Hepatocyte (in vitro differentiated cells): ENCODE measurements around the gene GPR153. TPM values are rescaled to one million over a fixed set of nuclear protein-coding genes. Genes with fewer than 3 reads are reported as not detected.
A peak's percentile ranks its signal among the peaks of the same experiment; 100 is the strongest.

Experiments
- DNase-seq: peaks from one replicate; pipeline ENCODE4 v3.0.0-alpha.2; 2016; ENCODE audit warnings: low spot score
- H2AFZ ChIP-seq: fragments of 200-600 bp; sonication (generic); 2 replicates; pipeline ENCODE4 v1.6.0; 2016; ENCODE audit warnings: antibody characterized with exemption, mild to moderate bottlenecking
- H3K27ac ChIP-seq: fragments of 200-600 bp; sonication (generic); 2 replicates; pipeline ENCODE4 v1.5.1; 2016; ENCODE audit warnings: mild to moderate bottlenecking
- H3K27me3 ChIP-seq: fragments of 200-600 bp; sonication (generic); 2 replicates; pipeline ENCODE4 v1.6.1; 2016
- H3K36me3 ChIP-seq: fragments of 200-600 bp; sonication (generic); replicated peaks from 2 replicates; pipeline ENCODE4 v1.5.1; 2016; ENCODE audit warnings: low read depth; ENCODE audit not compliant: insufficient read depth
- H3K4me1 ChIP-seq: fragments of 200-600 bp; sonication (generic); 2 replicates; pipeline ENCODE4 v1.5.1; 2016; ENCODE audit warnings: mild to moderate bottlenecking, moderate library complexity; ENCODE audit not compliant: insufficient read depth
- H3K4me2 ChIP-seq: fragments of 200-600 bp; sonication (generic); 2 replicates; pipeline ENCODE4 v1.6.0; 2016
- H3K4me3 ChIP-seq: fragments of 200-600 bp; sonication (generic); 2 replicates; pipeline ENCODE4 v1.5.1; 2016; ENCODE audit warnings: mild to moderate bottlenecking
- H3K79me2 ChIP-seq: fragments of 200-600 bp; sonication (generic); 2 replicates; pipeline ENCODE4 v1.6.0; 2017; ENCODE audit warnings: mild to moderate bottlenecking
- H3K9me2 ChIP-seq: fragments of 200-600 bp; sonication (generic); replicated peaks from 2 replicates; pipeline ENCODE4 v1.6.0; 2017; ENCODE audit warnings: mild to moderate bottlenecking; ENCODE audit not compliant: insufficient read depth
- H3K9me3 ChIP-seq: fragments of 200-600 bp; sonication (generic); 2 replicates; pipeline ENCODE4 v1.5.1; 2016; ENCODE audit warnings: low read depth, mild to moderate bottlenecking
- H4K20me1 ChIP-seq: fragments of 200-600 bp; sonication (generic); 2 replicates; pipeline ENCODE4 v1.6.0; 2016; ENCODE audit warnings: mild to moderate bottlenecking; ENCODE audit not compliant: insufficient read depth, poor library complexity, severe bottlenecking
- EZH2 ChIP-seq: fragments of 200-600 bp; sonication (generic); IDR thresholded peaks from 2 replicates; pipeline ENCODE4 v1.6.1; 2016; ENCODE audit warnings: antibody characterized with exemption, mild to moderate bottlenecking, borderline replicate concordance
- EZH2phosphoT487 ChIP-seq: fragments of 200-600 bp; sonication (generic); IDR thresholded peaks from one replicate; pipeline ENCODE4 v1.6.1; 2018; ENCODE audit warnings: antibody characterized with exemption, mild to moderate bottlenecking, low read depth, moderate library complexity; ENCODE audit not compliant: unreplicated experiment, severe bottlenecking
- WGBS: methylation state at CpG from one replicate; pipeline ENCODE4 v1.1.6; 2016; ENCODE audit warnings: low lambda C conversion rate; ENCODE audit errors: missing lambda C conversion rate; 5-methylcytosine and 5-hydroxymethylcytosine counted together
- polyA plus RNA-seq: library from polyadenylated mRNA; unstranded; fragments of >200 nt; fragmentation: Nextera tagmentation; extraction: Ambion mirVana; gene quantifications from 2 replicates; pipeline ENCODE4 v1.2.1, GENCODE V29; 2016
- total RNA-seq: library from RNA; depleted of rRNA; stranded (reverse); fragments of >200 nt; gene quantifications from 2 replicates; pipeline ENCODE4 v1.2.3, GENCODE V29; 2014
- TF ChIP-seq, protein P1 (sequence below): fragments of 200-600 bp; sonication (generic); IDR thresholded peaks from 2 replicates; pipeline ENCODE4 v1.5.1; 2016; ENCODE audit warnings: antibody characterized with exemption, mild to moderate bottlenecking; ENCODE audit not compliant: poor library complexity

The GPR153 gene
- total and polyA plus RNA-seq, 2 experiments from 2014 or later, result 9.1 to 13.5 TPM

GRCh38 chr1:6209661-6210580, 51.0 kb downstream of the GPR153 start:
- Histone ChIP-seq H3K27me3 (no peaks in the 10 kb centered on the region), H3K9me3 (no peaks in the 10 kb centered on the region), H3K36me3 (no peaks in the 10 kb centered on the region), H3K4me1 (peaks cover 29% of the 10 kb centered on the region), H3K9me2 (no peaks in the 10 kb centered on the region), H4K20me1 (no peaks in the 10 kb centered on the region), H3K4me2 (peak overlapping the region; percentile 95), H3K4me3 (no peak overlapping the region), H2AFZ (no peak overlapping the region), H3K27ac (no peak overlapping the region), H3K79me2 (peaks cover 6% of the 10 kb centered on the region)
- DNase-seq, result no peak
- WGBS, result 89% methylated on average over 10 of the region's 17 CpGs
- no peak for TF ChIP-seq EZH2
- no peak for TF ChIP-seq EZH2phosphoT487
- TF ChIP-seq, protein P1, sequence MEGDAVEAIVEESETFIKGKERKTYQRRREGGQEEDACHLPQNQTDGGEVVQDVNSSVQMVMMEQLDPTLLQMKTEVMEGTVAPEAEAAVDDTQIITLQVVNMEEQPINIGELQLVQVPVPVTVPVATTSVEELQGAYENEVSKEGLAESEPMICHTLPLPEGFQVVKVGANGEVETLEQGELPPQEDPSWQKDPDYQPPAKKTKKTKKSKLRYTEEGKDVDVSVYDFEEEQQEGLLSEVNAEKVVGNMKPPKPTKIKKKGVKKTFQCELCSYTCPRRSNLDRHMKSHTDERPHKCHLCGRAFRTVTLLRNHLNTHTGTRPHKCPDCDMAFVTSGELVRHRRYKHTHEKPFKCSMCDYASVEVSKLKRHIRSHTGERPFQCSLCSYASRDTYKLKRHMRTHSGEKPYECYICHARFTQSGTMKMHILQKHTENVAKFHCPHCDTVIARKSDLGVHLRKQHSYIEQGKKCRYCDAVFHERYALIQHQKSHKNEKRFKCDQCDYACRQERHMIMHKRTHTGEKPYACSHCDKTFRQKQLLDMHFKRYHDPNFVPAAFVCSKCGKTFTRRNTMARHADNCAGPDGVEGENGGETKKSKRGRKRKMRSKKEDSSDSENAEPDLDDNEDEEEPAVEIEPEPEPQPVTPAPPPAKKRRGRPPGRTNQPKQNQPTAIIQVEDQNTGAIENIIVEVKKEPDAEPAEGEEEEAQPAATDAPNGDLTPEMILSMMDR, result no peak

GRCh38 chr1:6208723-6209660, 51.9 kb downstream of the GPR153 start:
- Histone ChIP-seq H3K4me1 (peaks cover 33% of the 10 kb centered on the region), H3K36me3 (no peaks in the 10 kb centered on the region), H3K79me2 (peaks cover 6% of the 10 kb centered on the region), H3K4me2 (peak overlapping the region; percentile 95), H4K20me1 (no peaks in the 10 kb centered on the region), H3K4me3 (no peak overlapping the region), H3K27ac (no peak overlapping the region), H3K9me2 (no peaks in the 10 kb centered on the region), H3K9me3 (no peaks in the 10 kb centered on the region), H3K27me3 (no peaks in the 10 kb centered on the region), H2AFZ (peak overlapping the region; percentile 40)
- TF ChIP-seq, protein P1, result peak; percentile 43
- TF ChIP-seq EZH2, result no peak
- peak; percentile 72 for DNase-seq
- 14% methylated on average over 59 of the region's 99 CpGs for WGBS

GRCh38 chr1:6207921-6208320, 53.0 kb downstream of the GPR153 start:
- H3K4me1 ChIP-seq, result peaks cover 33% of the 10 kb centered on the region
- H3K9me2 ChIP-seq, result no peaks in the 10 kb centered on the region
- H3K4me2 ChIP-seq, result no peak overlapping the region
- no peak overlapping the region for H3K27ac ChIP-seq
- WGBS, result 83% methylated on average over 7 of the region's 10 CpGs
- peaks cover 6% of the 10 kb centered on the region for H3K79me2 ChIP-seq
- no peak for DNase-seq
- H3K36me3 ChIP-seq, result no peaks in the 10 kb centered on the region
- no peaks in the 10 kb centered on the region for H3K9me3 ChIP-seq
- no peaks in the 10 kb centered on the region for H3K27me3 ChIP-seq
- no peaks in the 10 kb centered on the region for H4K20me1 ChIP-seq
- H3K4me3 ChIP-seq, result no peak overlapping the region
- H2AFZ ChIP-seq, result no peak overlapping the region
- TF ChIP-seq EZH2phosphoT487 (no peak), EZH2 (no peak)
- TF ChIP-seq, protein P1, result no peak
